T follicular helper cell (primary cell): ENCODE measurements around the gene CEP41.
"Not testable (repeated sequence)": the region's sequence is repeated elsewhere in the genome, so short reads cannot be mapped to it uniquely, and the experiment has no call there.

Experiments used
- DNase-seq: peaks from one replicate; pipeline ENCODE4 v3.0.0-alpha.2; 2020; ENCODE audit warnings: low read depth

Gene CEP41

GRCh38 chr7:130387628-130388403, 53.0 kb downstream of the CEP41 start:
- DNase-seq: no peak

GRCh38 chr7:130387306-130387627, 53.5 kb downstream of the CEP41 start:
- no peak for DNase-seq

GRCh38 chr7:130386876-130387275, 53.9 kb downstream of the CEP41 start:
- DNase-seq: no peak

- DNase-seq: no peak
Measured at GRCh38 chr7:130385600-130386066, 55.2 kb downstream of the CEP41 start.

GRCh38 chr7:130384841-130385599, 55.8 kb downstream of the CEP41 start:
- no peak for DNase-seq

- no peak for DNase-seq
Measured at GRCh38 chr7:130384371-130384801, 56.4 kb downstream of the CEP41 start.

- no peak for DNase-seq
Measured at GRCh38 chr7:130383187-130383980, 57.4 kb downstream of the CEP41 start.

GRCh38 chr7:130381468-130382312, 59.1 kb downstream of the CEP41 start:
- DNase-seq: no peak

GRCh38 chr7:130380861-130381455, 59.9 kb downstream of the CEP41 start:
- no peak for DNase-seq

GRCh38 chr7:130379921-130380860, 60.6 kb downstream of the CEP41 start, which contains the start of gene CPA1:
CPA1 (plus strand) TSS chr7:130380494; CDS start chr7:130380521, 27 bp downstream.
- DNase-seq: no peak

- DNase-seq: no peak
Measured at GRCh38 chr7:130379532-130379920, 61.3 kb downstream of the CEP41 start.

- no peak for DNase-seq
Measured at GRCh38 chr7:130379019-130379418, 61.8 kb downstream of the CEP41 start.

- no peak for DNase-seq
Measured at GRCh38 chr7:130377178-130377577, 63.6 kb downstream of the CEP41 start.

GRCh38 chr7:130376461-130376860, 64.4 kb downstream of the CEP41 start:
- not testable (repeated sequence) for DNase-seq

GRCh38 chr7:130374507-130374906, 66.3 kb downstream of the CEP41 start:
- DNase-seq: no peak

- DNase-seq: no peak
Measured at GRCh38 chr7:130372402-130373165, 68.2 kb downstream of the CEP41 start.

- DNase-seq: no peak
Measured at GRCh38 chr7:130371046-130371445, 69.8 kb downstream of the CEP41 start.

GRCh38 chr7:130369831-130370550, 70.8 kb downstream of the CEP41 start:
- DNase-seq: no peak
